Measurements from ENCODE around the gene DCC. TPM values are rescaled to one million over a fixed set of nuclear protein-coding genes. Genes with fewer than 3 reads are reported as not detected.

The DCC gene
- total and polyA plus RNA-seq, 10 donors, result 0.03 to 9.2 (median 0.91) TPM; not detected in 1

GRCh38 chr18:53234610-53235009 is 894.6 kb downstream of the DCC start:
- intact Hi-C loops (cut with DNase I; ENCODE audit: low total_unique reads), result no loop called here
- WGBS, 5 donors, result 54 to 75% (median 65%) methylated on average over 1 of the region's 1 CpG
- no peaks in the 10 kb centered on the region for H3K9me3 ChIP-seq
- no peak overlapping the region for H3K27ac ChIP-seq
- H3K4me1 ChIP-seq, result no peaks in the 10 kb centered on the region
- TF ChIP-seq POLR2AphosphoS5 (IDR thresholded peaks at IDR 0.05), result no peak
- no peak for TF ChIP-seq POLR2A (IDR thresholded peaks at IDR 0.05)
- no peak for TF ChIP-seq CTCF (IDR thresholded peaks at IDR 0.05 in 8 of 11, conservative IDR thresholded peaks at IDR 0.05 in 3 of 11)
- no peak overlapping the region for H3K4me3 ChIP-seq
- H3K27me3 ChIP-seq (replicated peaks in 1 of 7), result no peaks in the 10 kb centered on the region
- no peak for DNase-seq
- H3K36me3 ChIP-seq, result no peaks in the 10 kb centered on the region

- no peaks in the 10 kb centered on the region for H3K4me1 ChIP-seq
- TF ChIP-seq POLR2A (IDR thresholded peaks at IDR 0.05) (no peak), POLR2AphosphoS5 (IDR thresholded peaks at IDR 0.05) (no peak), CTCF (IDR thresholded peaks at IDR 0.05 in 8 of 11, conservative IDR thresholded peaks at IDR 0.05 in 3 of 11) (no peak)
- intact Hi-C loops (cut with DNase I; ENCODE audit: low total_unique reads), result no loop called here
- peaks cover 0 to 16% (median 0%) of the 10 kb centered on the region in 8 donors for H3K9me3 ChIP-seq
- H3K27ac ChIP-seq, result no peak overlapping the region
- no peaks in the 10 kb centered on the region for H3K27me3 ChIP-seq (replicated peaks in 1 of 7)
- 61 to 73% (median 66%) methylated on average over 3 of the region's 3 CpGs for WGBS, 5 donors
- no peak for DNase-seq
- no peaks in the 10 kb centered on the region for H3K36me3 ChIP-seq
- no peak overlapping the region for H3K4me3 ChIP-seq
These were observed 901.2 kb downstream of the DCC start for GRCh38 chr18:53241161-53241560.

GRCh38 chr18:53253789-53254188 is 913.8 kb downstream of the DCC start:
- no peak overlapping the region for H3K4me3 ChIP-seq
- no peak overlapping the region for H3K27ac ChIP-seq
- no peak for TF ChIP-seq POLR2AphosphoS5 (IDR thresholded peaks at IDR 0.05)
- TF ChIP-seq CTCF (IDR thresholded peaks at IDR 0.05 in 8 of 11, conservative IDR thresholded peaks at IDR 0.05 in 3 of 11), result no peak
- no peak for TF ChIP-seq POLR2A (IDR thresholded peaks at IDR 0.05)
- H3K9me3 ChIP-seq, result peaks cover 0 to 17% (median 0%) of the 10 kb centered on the region in 8 donors
- no peak for DNase-seq
- H3K27me3 ChIP-seq (replicated peaks in 1 of 7), result no peaks in the 10 kb centered on the region
- intact Hi-C loops (cut with DNase I; ENCODE audit: low total_unique reads), result no loop called here
- H3K36me3 ChIP-seq, result no peaks in the 10 kb centered on the region
- WGBS, 5 donors, result 63 to 78% (median 66%) methylated on average over 1 of the region's 1 CpG
- no peaks in the 10 kb centered on the region for H3K4me1 ChIP-seq

- Histone ChIP-seq H3K27me3 (replicated peaks in 1 of 7) (no peaks in the 10 kb centered on the region), H3K4me3 (no peak overlapping the region)
These were observed 914.3 kb downstream of the DCC start for GRCh38 chr18:53254265-53254664.

More at GRCh38 chr18:53254265-53254664, 914.3 kb downstream of the DCC start:
- no peaks in the 10 kb centered on the region for H3K36me3 ChIP-seq
- DNase-seq, result no peak
- TF ChIP-seq CTCF (IDR thresholded peaks at IDR 0.05 in 8 of 11, conservative IDR thresholded peaks at IDR 0.05 in 3 of 11) (no peak), POLR2A (IDR thresholded peaks at IDR 0.05) (no peak), POLR2AphosphoS5 (IDR thresholded peaks at IDR 0.05) (no peak)
- intact Hi-C loops (cut with DNase I; ENCODE audit: low total_unique reads), result no loop called here
- 72 to 86% (median 76%) methylated on average over 1 of the region's 1 CpG for WGBS, 5 donors
- peaks cover 0 to 17% (median 0%) of the 10 kb centered on the region in 8 donors for H3K9me3 ChIP-seq
- H3K27ac ChIP-seq, result no peak overlapping the region
- H3K4me1 ChIP-seq, result no peaks in the 10 kb centered on the region

Measured in spleen (tissue), 11 donors.